HFFc6 (cell line): Measurements from ENCODE around the gene ETNK1. TPM values are rescaled to one million over a fixed set of nuclear protein-coding genes. Genes with fewer than 3 reads are reported as not detected.

Experiments
- DNase-seq: peaks from one replicate; pipeline ENCODE4 v3.0.0-alpha.2; 2018
- H3K27ac Mint-ChIP-seq: 2 replicates; pipeline ENCODE4 v1.8.0; 2020; ENCODE audit warnings: mild to moderate bottlenecking, mixed read lengths
- H3K27me3 Mint-ChIP-seq: 2 replicates; pipeline ENCODE4 v1.8.0; 2021; ENCODE audit warnings: mild to moderate bottlenecking, moderate library complexity, mixed read lengths; ENCODE audit not compliant: insufficient read depth
- H3K36me3 Mint-ChIP-seq: 2 replicates; pipeline ENCODE4 v1.8.0; 2021; ENCODE audit warnings: low read depth, mixed read lengths
- H3K4me1 Mint-ChIP-seq: 2 replicates; pipeline ENCODE4 v1.8.0; 2020; ENCODE audit warnings: low read depth, mixed read lengths
- H3K4me3 Mint-ChIP-seq: 2 replicates; pipeline ENCODE4 v1.8.0; 2020; ENCODE audit warnings: mild to moderate bottlenecking, moderate library complexity, mixed read lengths
- H3K9me3 Mint-ChIP-seq: 2 replicates; pipeline ENCODE4 v1.8.0; 2020; ENCODE audit warnings: mild to moderate bottlenecking, mixed read lengths
- total RNA-seq, 6 experiments: library from RNA; stranded (reverse); fragmentation: NEBNext Ultra II Directional; extraction: Animal tissue kit (Norgen Biotek cat#: 25700); gene quantifications; 2 replicates in 1 of 6; 3 replicates in 5 of 6; pipeline ENCODE4 v1.2.3, GENCODE V29; 2021
- TF ChIP-seq, protein P1 (sequence below): fragments of 200-600 bp; sonication (generic); IDR thresholded peaks from 2 replicates; pipeline ENCODE4 v1.5.0; 2021; ENCODE audit warnings: antibody characterized with exemption, mild to moderate bottlenecking

The ETNK1 gene
- total RNA-seq, 6 experiments from 2014 or later = 23.7 to 33.8 (median 28.5) TPM

DNA sequence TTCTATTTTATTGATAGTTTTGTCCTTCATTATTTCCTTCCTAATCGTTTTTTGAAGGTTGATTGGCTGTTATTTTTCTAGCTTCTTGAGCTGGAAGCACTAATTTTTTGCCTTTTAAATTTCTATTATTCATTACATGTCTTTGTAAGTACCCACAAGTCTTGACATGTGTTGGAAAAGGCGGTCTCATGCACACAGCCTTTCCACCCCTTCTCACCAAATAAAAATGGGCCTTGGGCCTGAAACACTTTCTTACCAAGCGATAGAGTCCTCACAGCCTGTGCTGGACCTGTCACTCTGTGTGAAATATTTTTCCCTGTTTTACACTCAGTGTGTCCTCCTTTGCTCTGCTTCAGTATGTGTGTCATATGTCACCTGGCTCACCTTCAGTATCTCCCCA is 9.9 kb downstream of the ETNK1 start:
- no peak overlapping the region for H3K4me3 Mint-ChIP-seq
- H3K27ac Mint-ChIP-seq = no peak overlapping the region
- H3K9me3 Mint-ChIP-seq = no peaks in the 10 kb centered on the region
- TF ChIP-seq, protein P1, sequence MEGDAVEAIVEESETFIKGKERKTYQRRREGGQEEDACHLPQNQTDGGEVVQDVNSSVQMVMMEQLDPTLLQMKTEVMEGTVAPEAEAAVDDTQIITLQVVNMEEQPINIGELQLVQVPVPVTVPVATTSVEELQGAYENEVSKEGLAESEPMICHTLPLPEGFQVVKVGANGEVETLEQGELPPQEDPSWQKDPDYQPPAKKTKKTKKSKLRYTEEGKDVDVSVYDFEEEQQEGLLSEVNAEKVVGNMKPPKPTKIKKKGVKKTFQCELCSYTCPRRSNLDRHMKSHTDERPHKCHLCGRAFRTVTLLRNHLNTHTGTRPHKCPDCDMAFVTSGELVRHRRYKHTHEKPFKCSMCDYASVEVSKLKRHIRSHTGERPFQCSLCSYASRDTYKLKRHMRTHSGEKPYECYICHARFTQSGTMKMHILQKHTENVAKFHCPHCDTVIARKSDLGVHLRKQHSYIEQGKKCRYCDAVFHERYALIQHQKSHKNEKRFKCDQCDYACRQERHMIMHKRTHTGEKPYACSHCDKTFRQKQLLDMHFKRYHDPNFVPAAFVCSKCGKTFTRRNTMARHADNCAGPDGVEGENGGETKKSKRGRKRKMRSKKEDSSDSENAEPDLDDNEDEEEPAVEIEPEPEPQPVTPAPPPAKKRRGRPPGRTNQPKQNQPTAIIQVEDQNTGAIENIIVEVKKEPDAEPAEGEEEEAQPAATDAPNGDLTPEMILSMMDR = no peak
- H3K4me1 Mint-ChIP-seq = peaks cover 20% of the 10 kb centered on the region
- no peaks in the 10 kb centered on the region for H3K36me3 Mint-ChIP-seq
- H3K27me3 Mint-ChIP-seq = no peaks in the 10 kb centered on the region
- DNase-seq = no peak

DNA sequence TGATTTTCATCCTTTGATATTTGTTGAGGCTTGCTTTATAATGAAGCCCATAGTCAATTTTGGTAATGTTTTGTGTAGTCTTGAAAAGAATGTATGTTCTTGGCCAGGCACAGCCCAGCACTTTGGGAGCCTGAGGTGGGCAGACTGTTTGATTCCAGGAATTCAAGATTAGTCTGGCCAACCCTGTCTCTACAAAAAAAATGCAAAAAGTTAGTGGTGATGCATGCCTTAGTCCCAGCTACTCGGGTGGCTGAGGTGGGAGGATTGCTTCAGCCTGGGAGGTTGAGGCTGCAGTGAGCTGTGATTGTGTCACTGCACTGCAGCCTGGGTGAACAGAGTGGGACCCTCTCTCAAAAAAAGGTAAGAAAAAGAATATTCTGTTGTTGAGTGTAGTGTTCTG is 10.8 kb downstream of the ETNK1 start:
- Mint-ChIP-seq H3K9me3 (no peaks in the 10 kb centered on the region), H3K27ac (no peak overlapping the region), H3K4me3 (no peak overlapping the region), H3K27me3 (no peaks in the 10 kb centered on the region), H3K4me1 (peaks cover 20% of the 10 kb centered on the region), H3K36me3 (no peaks in the 10 kb centered on the region)
- TF ChIP-seq, protein P1 = no peak
- DNase-seq = no peak

DNA sequence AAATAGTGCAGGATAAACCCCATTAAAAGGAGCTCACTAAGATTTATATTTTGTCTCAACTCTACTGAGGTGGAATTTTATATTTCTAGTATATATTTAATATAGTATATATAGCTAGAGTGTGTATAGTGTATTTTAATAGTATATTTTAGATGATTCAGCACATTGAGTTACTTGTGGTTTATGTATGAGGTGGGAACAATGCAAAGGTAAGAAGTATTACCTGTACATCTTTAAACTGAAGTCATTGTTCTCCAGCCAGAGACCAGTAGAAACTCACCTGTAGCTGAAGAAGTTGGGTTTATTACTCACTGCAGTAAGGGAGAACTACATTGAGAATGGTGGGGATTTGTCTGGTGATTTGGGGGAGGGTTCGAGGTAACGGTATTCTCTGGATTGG is 15.9 kb downstream of the ETNK1 start:
- Mint-ChIP-seq H3K36me3 (no peaks in the 10 kb centered on the region), H3K4me3 (no peak overlapping the region), H3K4me1 (peaks cover 3% of the 10 kb centered on the region), H3K27me3 (no peaks in the 10 kb centered on the region), H3K9me3 (no peaks in the 10 kb centered on the region), H3K27ac (no peak overlapping the region)
- DNase-seq = no peak
- TF ChIP-seq, protein P1 = no peak

DNA sequence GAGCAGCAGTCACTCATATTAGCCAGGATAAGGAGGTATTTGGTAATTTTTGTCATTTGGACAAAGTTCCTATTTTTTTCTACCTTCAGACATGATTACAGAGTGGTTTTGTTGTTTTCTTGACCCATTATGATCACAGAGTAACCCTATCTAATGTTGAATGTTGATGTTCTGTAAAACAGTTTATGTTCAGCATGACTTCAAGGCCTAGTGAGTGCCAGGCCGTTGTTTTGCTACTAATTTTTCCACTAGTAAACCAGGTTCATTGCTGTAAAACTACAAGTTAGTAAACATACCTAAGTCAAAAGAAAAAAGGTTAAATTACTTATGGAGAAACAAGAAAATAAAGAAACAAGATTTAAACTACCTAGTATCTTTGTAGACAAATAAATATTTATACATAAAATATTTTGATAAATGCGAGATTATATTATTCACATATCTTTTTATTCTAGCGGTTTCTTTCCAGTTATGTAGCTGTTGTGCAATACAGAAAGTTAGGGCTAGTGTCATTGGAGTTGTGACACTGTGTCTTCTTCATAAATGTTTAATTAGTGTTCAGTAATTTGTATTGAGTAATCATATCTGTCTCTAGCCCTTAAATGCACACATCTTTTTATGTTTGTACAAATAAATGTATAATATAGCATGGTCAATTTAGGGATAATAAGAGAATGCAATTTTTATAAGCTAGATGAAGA is 16.5 kb downstream of the ETNK1 start:
- no peaks in the 10 kb centered on the region for H3K27me3 Mint-ChIP-seq
- H3K4me3 Mint-ChIP-seq = no peak overlapping the region
- TF ChIP-seq, protein P1 = no peak
- H3K9me3 Mint-ChIP-seq = no peaks in the 10 kb centered on the region
- H3K27ac Mint-ChIP-seq = no peak overlapping the region
- no peaks in the 10 kb centered on the region for H3K4me1 Mint-ChIP-seq
- H3K36me3 Mint-ChIP-seq = no peaks in the 10 kb centered on the region
- no peak for DNase-seq

DNA sequence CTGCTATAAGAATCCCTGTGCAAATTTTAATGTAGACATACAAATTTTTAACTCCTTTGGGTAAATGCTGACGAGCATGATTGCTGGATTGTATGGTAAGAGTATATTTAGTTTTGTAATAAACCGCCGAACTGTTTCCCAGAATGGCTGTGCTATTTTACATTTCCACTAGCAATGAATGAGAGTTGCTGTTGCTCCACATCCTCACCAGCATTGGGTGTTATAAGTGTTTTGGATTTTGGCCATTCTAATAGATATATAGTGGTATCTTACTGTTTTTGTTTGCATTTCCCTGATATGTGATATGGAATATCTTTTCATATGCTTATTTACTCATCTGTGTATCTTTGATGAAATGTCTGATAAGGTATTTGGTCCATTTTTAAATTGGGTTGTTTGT is 23.7 kb downstream of the ETNK1 start:
- Mint-ChIP-seq H3K9me3 (no peaks in the 10 kb centered on the region), H3K4me1 (peaks cover 14% of the 10 kb centered on the region), H3K36me3 (peaks cover 14% of the 10 kb centered on the region), H3K27ac (no peak overlapping the region), H3K4me3 (no peak overlapping the region), H3K27me3 (no peaks in the 10 kb centered on the region)
- TF ChIP-seq, protein P1 = no peak
- DNase-seq = no peak
